ENCODE measurements around the gene NPBWR2.

DNA sequence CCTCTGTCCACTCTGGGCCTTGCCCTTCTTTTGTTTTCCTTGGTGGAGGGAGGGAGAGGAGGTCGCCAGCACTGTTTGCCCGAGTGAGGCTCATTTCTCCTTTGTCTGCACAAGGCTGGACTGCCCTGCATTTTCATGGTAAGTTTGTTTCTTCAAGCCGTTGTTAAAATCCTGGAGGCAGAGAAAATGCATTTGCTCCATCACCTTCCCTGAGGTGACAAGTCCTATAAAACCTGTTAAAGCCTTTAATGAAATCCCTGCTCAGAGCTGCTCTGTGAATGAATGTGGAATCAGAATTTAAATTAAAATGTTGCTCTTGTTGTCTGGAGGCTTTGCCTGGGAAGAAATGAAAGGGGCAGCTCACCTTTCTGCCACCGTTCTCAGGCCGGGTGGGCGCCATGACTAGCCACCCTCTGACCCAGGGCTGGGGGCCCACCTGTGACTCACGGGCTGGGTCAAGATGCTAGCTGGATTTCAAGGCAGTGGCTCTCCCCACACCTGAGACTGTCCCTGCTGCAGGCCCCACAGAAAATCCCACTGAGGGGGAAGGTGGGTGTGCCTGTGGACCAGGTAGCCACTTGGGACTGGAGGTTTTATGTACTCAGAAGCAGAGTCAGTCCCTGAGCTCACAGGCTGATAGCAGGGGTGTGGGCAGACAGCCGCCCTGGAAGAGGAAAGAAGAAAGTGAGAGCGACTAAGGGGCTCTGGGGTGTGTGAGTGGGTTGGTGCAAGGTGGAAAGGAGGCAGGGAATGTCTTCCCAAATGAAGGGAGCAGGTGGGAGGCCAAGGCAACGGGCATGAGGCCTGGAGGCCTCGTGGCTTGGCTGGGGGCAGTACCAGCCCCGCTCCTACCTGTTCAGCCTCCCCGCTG lies 32.9 kb upstream of the NPBWR2 start:
- TF ChIP-seq CC2D1A (IDR thresholded peaks at IDR 0.05): no peak
- TF ChIP-seq, protein P1, sequence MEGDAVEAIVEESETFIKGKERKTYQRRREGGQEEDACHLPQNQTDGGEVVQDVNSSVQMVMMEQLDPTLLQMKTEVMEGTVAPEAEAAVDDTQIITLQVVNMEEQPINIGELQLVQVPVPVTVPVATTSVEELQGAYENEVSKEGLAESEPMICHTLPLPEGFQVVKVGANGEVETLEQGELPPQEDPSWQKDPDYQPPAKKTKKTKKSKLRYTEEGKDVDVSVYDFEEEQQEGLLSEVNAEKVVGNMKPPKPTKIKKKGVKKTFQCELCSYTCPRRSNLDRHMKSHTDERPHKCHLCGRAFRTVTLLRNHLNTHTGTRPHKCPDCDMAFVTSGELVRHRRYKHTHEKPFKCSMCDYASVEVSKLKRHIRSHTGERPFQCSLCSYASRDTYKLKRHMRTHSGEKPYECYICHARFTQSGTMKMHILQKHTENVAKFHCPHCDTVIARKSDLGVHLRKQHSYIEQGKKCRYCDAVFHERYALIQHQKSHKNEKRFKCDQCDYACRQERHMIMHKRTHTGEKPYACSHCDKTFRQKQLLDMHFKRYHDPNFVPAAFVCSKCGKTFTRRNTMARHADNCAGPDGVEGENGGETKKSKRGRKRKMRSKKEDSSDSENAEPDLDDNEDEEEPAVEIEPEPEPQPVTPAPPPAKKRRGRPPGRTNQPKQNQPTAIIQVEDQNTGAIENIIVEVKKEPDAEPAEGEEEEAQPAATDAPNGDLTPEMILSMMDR (IDR thresholded peaks at IDR 0.05 in 2 of 3, conservative IDR thresholded peaks at IDR 0.05 in 1 of 3; ENCODE audit: insufficient read depth in 2 of 3, low read depth in 1 of 3, low read length in 3 of 3): no peak
- no peak for TF ChIP-seq DPF2 (IDR thresholded peaks at IDR 0.05)
